Stimulated activated naive CD8-positive, alpha-beta T cell treated with anti-CD3 and anti-CD28 coated beads, Interleukin-15, amount 100 ng/mL, for 72 hours (primary cell): ENCODE results near the gene MRPL51.
"Not testable (repeated sequence)": the region's sequence is repeated elsewhere in the genome, so short reads cannot be mapped to it uniquely, and the experiment has no call there.

ENCODE experiments used
- ATAC-seq: fragments of 150-1000 bp; cut with Tn5 transposase; 2 replicates; pipeline ENCODE4 v1.10.0; 2021; ENCODE audit warnings: mild to moderate bottlenecking, moderate library complexity
- DNase-seq, 2 donors: peaks; one replicate each; pipeline ENCODE4 v3.0.0; 2021 to 2022
- H3K27ac Mint-ChIP-seq, 2 donors: one replicate each; pipeline ENCODE4 v1.8.0; 2022; ENCODE audit warnings: mild to moderate bottlenecking in 2 of 2, mixed read lengths in 2 of 2, moderate library complexity in 2 of 2
- H3K27me3 Mint-ChIP-seq: one replicate; pipeline ENCODE4 v1.8.0; 2022; ENCODE audit warnings: mixed read lengths
- H3K4me1 Mint-ChIP-seq: one replicate; pipeline ENCODE4 v1.8.0; 2022; ENCODE audit warnings: mild to moderate bottlenecking, mixed read lengths
- H3K4me3 Mint-ChIP-seq, 2 donors: one replicate each; pipeline ENCODE4 v1.8.0; 2022; ENCODE audit warnings: mild to moderate bottlenecking in 2 of 2, mixed read lengths in 2 of 2, moderate library complexity in 1 of 2
- H3K9me3 Mint-ChIP-seq, 2 donors: one replicate each; pipeline ENCODE4 v1.8.0; 2022; ENCODE audit warnings: mixed read lengths in 2 of 2

Gene MRPL51

DNA sequence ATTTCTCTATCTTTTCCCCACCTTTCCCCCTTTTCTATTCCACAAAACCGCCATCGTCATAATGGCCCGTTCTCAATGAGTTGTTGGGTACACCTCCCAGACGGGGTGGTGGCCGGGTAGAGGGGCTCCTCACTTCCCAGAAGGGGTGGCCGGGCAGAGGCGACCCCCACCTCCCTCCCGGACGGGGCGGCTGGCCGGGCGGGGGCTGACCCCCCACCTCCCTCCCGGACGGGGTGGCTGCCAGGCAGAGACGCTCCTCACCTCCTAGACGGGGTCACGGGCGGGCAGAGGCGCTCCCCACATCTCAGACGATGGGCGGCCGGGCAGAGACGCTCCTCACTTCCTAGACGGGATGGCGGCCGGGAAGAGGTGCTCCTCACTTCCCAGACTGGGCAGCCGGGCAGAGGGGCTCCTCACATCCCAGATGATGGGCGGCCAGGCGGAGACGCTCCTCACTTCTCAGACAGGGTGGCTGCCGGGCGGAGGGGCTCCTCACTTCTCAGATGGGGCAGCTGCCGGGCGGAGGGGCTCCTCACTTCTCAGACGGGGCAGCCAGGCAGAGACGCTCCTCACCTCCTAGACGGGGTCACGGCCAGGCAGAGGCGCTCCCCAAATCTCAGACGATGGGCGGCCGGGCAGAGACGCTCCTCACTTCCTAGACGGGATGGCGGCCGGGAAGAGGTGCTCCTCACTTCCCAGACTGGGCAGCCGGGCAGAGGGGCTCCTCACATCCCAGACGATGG, 17.7 kb downstream of the MRPL51 start:
- H3K27ac Mint-ChIP-seq, ATAC-seq, DNase-seq, H3K27me3 Mint-ChIP-seq, H3K4me3 Mint-ChIP-seq, H3K9me3 Mint-ChIP-seq: not testable (repeated sequence)
- H3K4me1 Mint-ChIP-seq, result peaks cover 17% of the 10 kb centered on the region

DNA sequence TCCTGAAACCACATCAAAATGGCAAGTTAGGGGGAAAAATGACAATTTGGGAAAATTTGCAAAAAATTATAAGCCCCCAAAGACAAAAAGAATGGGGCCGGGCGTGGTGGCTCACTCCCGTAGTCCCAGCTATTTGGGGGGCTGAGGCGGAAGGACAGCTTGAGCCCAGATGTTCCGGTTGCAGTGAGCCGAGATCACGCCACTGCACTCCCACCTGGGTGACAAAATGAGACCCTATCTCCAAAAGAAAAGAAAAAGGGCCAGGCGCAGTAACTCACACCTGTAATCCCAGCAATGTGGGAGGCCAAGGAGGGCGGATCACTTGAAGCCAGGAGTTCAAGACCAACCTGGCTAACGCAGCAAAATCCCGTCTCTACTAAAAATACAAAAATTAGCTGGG, 20.6 kb downstream of the MRPL51 start:
- H3K9me3 Mint-ChIP-seq, result no peaks in the 10 kb centered on the region
- no peak for ATAC-seq
- H3K4me3 Mint-ChIP-seq, result peak overlapping the region in 1 of 2 donors; percentile 37

DNA sequence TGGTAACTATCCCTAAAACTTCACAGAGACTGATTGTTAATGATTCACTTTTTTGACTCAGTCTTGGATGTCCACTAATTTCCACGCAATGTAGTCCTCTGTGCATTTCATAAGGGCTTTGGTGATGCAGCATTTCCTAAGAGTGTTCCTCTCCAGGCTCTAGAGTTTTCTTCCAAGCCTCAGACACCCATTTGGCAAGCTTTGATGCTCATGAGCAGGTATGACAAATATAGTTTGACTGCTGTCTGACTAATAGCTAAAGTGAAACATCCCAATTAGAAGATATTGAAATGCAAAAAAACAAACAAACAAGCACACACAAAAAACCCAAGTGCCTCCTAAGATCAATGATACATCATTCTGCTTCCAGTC, 21.1 kb downstream of the MRPL51 start:
- Mint-ChIP-seq H3K27ac (no peak overlapping the region), H3K4me1 (peaks cover 43% of the 10 kb centered on the region), H3K9me3 (peaks cover 0 to 3% of the 10 kb centered on the region in 2 donors), H3K4me3 (peak overlapping the region in 1 of 2 donors; percentile 37), H3K27me3 (no peaks in the 10 kb centered on the region)
- ATAC-seq (no peak), DNase-seq (no peak)

More for the DNA sequence above, 20.6 kb downstream of the MRPL51 start:
- H3K27ac Mint-ChIP-seq, result no peak overlapping the region
- no peak for DNase-seq
- H3K27me3 Mint-ChIP-seq, result no peaks in the 10 kb centered on the region
- peaks cover 38% of the 10 kb centered on the region for H3K4me1 Mint-ChIP-seq

DNA sequence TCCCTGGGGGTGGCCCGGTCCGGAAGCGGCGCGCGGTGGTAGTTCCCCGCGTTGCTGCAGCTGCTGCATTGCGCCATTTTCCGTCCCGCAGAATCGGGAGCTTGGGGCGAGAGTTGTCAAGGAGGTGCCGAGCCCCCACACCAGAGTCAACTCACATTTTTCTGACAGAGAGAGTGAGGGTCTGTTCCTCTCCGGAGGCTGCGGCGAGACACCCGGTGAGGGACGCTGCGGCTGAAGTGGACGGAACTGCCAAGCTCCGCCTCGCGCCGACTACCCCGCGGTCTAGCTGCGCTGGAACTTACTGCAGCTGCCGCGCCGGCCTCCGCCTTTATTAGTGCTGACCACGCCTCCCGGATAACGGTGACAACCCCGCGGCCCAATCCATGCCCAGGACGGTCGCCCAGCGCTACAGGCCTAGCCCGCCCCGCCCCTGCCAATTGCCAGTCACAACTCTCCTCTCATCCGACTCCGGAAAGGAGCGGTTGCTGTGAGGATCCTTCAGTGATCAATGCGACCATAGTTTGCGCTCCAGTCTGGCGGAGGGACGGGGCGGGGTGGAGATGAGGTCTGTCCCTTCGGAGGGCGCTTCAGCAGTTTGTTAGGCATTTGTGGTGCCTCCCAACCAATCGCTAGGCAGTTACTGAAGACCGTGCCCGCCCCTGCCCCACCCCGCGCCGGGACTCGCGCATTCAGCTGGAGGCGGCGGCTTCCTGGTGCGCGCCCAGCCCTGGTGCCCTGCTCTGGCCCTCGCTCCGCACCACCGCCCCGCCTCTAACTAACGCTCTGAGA, 22.5 kb downstream of the MRPL51 start, which contains the start of gene VAMP1:
Gene VAMP1 (minus strand): TSS at position 303 of the 789 bp plus-strand sequence. CDS start 146 bp downstream, at position 157.
- peak; percentile 98 to 99 for DNase-seq
- no peaks in the 10 kb centered on the region for H3K27me3 Mint-ChIP-seq
- peaks cover 0 to 4% of the 10 kb centered on the region in 2 donors for H3K9me3 Mint-ChIP-seq
- ATAC-seq, result peak; percentile 95
- peak within 1 kb of the TSS; percentile 78 to 88 for H3K4me3 Mint-ChIP-seq
- peak within 1 kb of the TSS; percentile 76 to 91 for H3K27ac Mint-ChIP-seq
- H3K4me1 Mint-ChIP-seq, result peaks cover 57% of the 10 kb centered on the region

DNA sequence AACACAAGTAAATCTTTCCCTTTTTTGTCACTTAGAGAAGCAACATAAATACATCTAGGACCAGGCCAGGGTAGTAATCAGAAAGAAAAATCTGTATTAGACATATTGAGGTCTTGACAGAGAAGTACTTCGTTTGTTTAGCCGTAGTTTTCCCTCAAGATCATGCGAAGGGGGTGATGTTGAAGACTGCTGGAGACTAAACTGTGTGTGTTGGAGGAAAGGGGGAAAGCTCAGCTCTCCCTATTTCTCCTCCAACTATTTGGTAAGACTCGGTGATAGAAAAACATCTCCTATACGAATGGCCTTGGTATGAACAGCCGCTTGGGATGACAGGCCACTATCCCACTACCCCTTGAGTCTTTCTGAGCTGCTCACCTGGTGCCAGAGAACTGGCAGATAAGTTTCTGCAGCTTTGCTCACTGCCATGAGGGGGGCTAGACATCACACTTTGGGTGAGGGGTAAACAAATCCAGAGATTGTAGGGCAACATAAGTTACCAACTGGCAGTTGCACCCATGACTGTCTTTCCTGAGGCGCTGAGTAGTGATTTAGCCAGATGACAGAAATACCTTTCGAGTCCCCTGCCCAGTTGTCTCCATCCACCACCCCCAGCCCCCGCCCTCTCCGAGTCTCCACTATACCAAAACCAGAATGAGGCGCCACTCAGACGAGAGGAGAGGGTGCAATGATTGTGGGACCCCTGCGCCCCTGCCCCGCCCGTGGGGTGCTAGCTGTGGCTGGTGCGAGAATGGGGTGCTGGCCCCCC, 23.3 kb downstream of the MRPL51 start:
- Mint-ChIP-seq H3K27me3 (no peaks in the 10 kb centered on the region), H3K4me1 (peaks cover 63% of the 10 kb centered on the region), H3K9me3 (peaks cover 0 to 4% of the 10 kb centered on the region in 2 donors), H3K27ac (peak overlapping the region; percentile 76 to 91), H3K4me3 (peak overlapping the region; percentile 78 to 88)
- no peak for DNase-seq
- ATAC-seq, result no peak

DNA sequence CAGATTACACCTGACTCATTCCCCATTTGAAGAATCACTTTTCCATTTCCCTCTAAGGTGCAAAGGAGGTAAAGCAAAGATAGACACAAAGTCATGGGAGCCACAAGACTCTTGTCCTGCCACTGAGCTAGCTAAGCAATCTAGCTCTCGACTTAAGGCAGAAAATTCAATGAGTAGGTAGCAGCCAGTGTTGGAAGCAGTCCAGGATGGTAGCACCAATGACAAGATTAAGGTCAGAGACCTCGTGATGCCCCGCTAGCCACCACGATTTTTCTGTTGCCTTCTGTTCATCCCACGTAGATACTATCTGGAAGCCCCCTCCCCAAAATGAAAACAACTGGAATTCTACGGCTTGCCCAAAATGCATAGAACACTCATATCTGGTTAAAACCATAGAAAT, 24.0 kb downstream of the MRPL51 start:
- peak overlapping the region; percentile 76 to 79 for H3K27ac Mint-ChIP-seq

DNA sequence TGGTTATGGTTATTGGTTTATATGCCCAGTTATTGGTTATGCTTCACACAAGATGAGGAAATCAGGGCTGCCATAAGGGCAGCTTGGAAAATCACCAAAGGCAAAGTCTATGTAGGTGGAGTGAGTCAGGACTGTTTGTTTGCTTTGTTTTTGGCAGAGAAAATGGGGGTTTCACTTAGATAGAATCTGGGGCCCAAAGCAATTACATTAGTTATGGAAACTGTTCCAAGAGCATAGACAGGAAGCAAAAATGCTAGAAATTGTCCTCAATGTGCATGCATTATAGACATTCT, 24.8 kb downstream of the MRPL51 start:
- peak overlapping the region in 1 of 2 donors; percentile 10 for H3K27ac Mint-ChIP-seq
- DNase-seq, result no peak
- H3K4me1 Mint-ChIP-seq, result peaks cover 78% of the 10 kb centered on the region
- H3K4me3 Mint-ChIP-seq, result peak overlapping the region; percentile 78 to 88
- H3K27me3 Mint-ChIP-seq, result no peaks in the 10 kb centered on the region
- no peak for ATAC-seq
- peaks cover 0 to 4% of the 10 kb centered on the region in 2 donors for H3K9me3 Mint-ChIP-seq

More for the DNA sequence above, 24.0 kb downstream of the MRPL51 start:
- ATAC-seq (no peak), DNase-seq (no peak)
- H3K27me3 Mint-ChIP-seq, result no peaks in the 10 kb centered on the region
- peaks cover 70% of the 10 kb centered on the region for H3K4me1 Mint-ChIP-seq
- peak overlapping the region; percentile 78 to 88 for H3K4me3 Mint-ChIP-seq
- peaks cover 0 to 4% of the 10 kb centered on the region in 2 donors for H3K9me3 Mint-ChIP-seq

DNA sequence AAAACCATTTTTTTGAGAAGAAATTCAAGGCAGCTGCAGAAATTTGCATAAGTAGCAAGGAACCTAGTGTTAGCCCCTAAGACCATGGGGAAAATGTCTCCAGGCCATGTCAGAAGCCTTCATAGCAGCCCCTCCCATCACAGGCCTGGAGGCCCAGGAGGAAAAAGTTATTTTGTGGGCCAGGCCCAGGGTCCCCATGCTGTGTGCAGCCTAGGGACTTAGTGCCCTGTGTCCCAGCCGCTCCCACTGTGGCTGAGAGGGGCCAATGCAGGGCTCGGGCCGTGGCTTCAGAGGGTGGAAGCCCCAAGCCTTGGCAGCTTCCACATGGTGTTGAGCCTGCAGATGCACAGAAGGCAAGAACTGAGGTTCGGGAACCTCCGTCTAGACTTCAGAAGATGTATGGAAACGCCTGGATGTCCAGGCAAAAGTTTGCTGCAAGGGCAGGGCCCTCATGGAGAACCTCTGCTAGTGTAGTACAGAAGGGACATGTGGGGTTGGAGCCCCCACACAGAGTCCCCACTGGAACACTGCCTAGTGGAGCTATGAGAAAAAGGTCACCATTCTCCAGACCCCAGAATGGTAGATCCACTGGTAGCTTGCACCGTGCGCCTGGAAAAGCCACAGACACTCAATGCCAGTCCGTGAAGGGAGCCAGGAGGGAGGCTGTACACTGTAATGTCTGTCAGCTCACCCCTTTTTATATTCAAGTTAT, 25.3 kb downstream of the MRPL51 start:
- not testable (repeated sequence) for ATAC-seq, H3K27me3 Mint-ChIP-seq, DNase-seq, H3K9me3 Mint-ChIP-seq
- H3K4me1 Mint-ChIP-seq, result peaks cover 83% of the 10 kb centered on the region
- peak overlapping the region; percentile 78 to 88 for H3K4me3 Mint-ChIP-seq
- H3K27ac Mint-ChIP-seq, result peak overlapping the region in 1 of 2 donors; percentile 82

DNA sequence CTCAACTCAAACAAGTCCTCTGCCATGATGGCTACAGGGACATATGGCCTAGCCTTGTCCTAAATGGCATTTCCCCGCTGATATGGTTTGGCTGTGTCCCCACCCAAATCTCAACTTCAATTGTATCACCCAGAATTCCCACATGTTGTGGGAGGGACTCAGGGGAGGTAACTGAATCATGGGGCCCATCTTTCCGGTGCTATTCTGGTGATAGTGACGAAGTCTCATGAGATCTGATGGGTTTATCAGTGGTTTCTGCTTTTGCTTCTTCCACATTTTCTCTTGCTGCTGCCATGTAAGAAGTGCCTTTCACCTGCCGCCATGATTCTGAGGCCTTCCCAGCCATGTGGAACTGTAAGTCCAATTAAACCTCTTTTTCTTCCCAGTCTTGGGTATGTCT, 26.3 kb downstream of the MRPL51 start:
- Mint-ChIP-seq H3K4me1 (peaks cover 87% of the 10 kb centered on the region), H3K27ac (peak overlapping the region; percentile 14 to 27), H3K4me3 (peak overlapping the region; percentile 78 to 88)
- not testable (repeated sequence) for H3K27me3 Mint-ChIP-seq, H3K9me3 Mint-ChIP-seq, DNase-seq, ATAC-seq

DNA sequence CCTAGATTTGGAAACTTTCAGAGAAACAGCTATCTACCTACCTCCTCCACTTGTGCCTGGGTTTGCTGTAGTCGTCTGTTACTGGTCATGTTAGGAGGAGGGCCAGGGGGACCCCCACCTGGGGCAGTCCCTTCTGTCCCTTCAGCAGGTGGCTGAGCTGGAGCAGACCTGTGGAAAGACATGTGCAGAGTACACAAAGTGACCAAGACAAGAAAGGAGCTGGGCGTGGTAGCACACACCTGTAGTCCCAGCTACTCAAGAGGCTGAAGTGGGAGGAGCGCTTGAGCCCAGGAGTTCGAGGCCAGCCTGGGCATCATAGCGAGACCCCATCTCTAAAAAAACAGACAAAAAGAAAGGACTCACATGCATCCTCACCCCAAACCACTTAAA, 26.9 kb downstream of the MRPL51 start:
- H3K4me1 Mint-ChIP-seq, result peaks cover 88% of the 10 kb centered on the region
- H3K27me3 Mint-ChIP-seq, result no peaks in the 10 kb centered on the region
- ATAC-seq (no peak), DNase-seq (no peak)
- H3K9me3 Mint-ChIP-seq, result peaks cover 0 to 4% of the 10 kb centered on the region in 2 donors
- H3K4me3 Mint-ChIP-seq, result peak overlapping the region; percentile 51 to 60
- H3K27ac Mint-ChIP-seq, result peak overlapping the region in 1 of 2 donors; percentile 94

DNA sequence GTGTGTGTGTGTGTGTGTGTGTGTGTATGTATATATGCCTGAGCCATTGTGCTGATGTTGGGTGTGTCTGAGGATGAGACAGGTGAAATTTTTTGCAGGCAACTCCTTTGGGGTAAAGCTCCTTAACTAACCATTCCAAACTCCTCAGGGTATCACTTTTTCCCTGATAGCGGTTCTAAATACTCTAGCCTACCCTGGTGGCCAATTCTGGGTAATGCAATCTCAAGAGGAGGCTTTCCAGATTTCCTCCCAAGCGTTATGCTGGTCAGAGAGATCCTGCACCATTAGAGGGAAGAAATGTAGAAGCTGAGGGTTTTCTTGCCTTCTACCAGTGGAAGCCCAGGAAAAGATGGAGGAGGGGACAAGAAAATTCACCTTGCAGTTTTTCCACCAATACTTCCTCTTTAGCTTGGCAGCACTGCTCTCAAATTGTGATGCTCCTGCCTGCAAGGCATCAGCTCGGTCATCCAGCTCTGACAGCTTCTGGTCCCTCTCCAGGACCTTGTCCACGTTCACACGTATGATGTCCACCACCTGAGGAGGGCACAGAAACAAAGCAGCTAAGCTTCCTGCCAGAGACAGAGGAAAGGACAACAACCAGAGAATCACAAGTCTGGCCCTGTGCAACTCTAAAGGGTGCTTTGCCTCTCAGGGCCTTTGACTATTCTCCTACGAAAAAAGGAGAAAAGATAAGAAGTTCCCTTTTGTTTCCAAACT, 27.4 kb downstream of the MRPL51 start:
- DNase-seq (no peak), ATAC-seq (no peak)
- Mint-ChIP-seq H3K4me1 (peaks cover 88% of the 10 kb centered on the region), H3K9me3 (peaks cover 0 to 4% of the 10 kb centered on the region in 2 donors), H3K27ac (peak overlapping the region; percentile 42 to 79), H3K27me3 (no peaks in the 10 kb centered on the region), H3K4me3 (peak overlapping the region; percentile 51 to 60)

DNA sequence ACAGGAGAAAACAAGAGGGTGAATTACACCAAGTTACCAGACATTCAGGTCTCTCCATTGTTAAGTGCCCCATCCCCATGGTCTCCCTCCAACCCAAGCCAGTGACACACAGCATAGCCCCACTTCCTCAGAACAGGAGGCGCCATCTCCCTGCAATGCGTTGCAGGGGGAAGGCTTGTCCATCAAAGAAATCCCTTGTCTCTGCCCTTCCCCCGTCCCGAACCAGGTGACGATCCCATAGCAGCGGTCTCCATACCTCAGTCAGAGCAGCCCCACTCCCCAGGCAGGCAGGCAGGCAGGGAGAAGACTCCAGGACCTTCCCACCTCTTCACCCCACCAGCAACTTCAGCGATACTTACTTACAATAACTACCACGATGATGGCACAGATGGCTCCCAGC, 28.5 kb downstream of the MRPL51 start:
- Mint-ChIP-seq H3K27ac (peak overlapping the region; percentile 83 to 88), H3K4me1 (peaks cover 95% of the 10 kb centered on the region), H3K4me3 (peak overlapping the region; percentile 83 to 85), H3K9me3 (peaks cover 0 to 4% of the 10 kb centered on the region in 2 donors), H3K27me3 (no peaks in the 10 kb centered on the region)
- no peak for DNase-seq
- ATAC-seq, result no peak

DNA sequence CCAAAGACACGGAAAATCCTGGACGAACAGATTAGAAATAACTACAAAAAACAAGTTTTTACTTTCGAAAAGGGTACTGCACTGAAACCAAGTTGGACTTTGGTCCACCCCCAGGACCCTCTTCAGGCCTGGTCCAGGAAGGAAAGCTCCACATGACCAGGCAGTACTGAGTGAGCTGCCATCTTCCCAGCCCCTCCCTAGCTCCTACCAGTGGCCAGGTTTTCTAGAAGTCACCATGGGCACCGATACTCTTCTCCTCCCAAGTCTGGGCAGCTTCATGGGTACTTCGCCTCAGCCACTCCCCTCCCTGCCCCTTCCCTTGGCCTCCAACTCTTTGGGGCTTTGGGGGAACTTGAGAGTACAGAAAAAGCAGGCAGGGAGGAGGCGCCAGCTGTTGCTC, 29.2 kb downstream of the MRPL51 start:
- no peak for DNase-seq
- H3K4me3 Mint-ChIP-seq, result peak overlapping the region; percentile 83 to 85

DNA sequence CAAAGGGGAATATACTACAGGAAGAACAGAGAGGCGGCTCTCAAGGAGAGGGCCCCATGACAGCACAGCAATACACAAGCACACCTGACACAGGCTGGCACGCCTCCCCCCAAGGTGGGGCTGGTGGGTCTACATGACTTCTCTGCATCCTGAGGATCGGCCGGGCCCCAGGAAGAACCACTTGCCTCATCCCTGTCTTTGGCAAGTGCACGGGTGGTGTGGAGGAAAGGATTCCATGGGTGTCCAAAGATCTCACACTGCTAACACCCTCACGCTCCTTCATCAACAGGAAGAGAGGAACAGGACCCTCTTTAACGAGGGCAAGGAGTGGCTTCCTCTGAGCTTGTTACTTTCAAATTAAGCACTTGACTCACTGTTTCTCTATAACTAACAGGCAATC, 29.8 kb downstream of the MRPL51 start:
- H3K27me3 Mint-ChIP-seq, result no peaks in the 10 kb centered on the region
- peak overlapping the region; percentile 83 to 85 for H3K4me3 Mint-ChIP-seq
- peaks cover 94% of the 10 kb centered on the region for H3K4me1 Mint-ChIP-seq
- DNase-seq (no peak), ATAC-seq (no peak)
- H3K27ac Mint-ChIP-seq, result peak overlapping the region; percentile 60 to 97
- peaks cover 0 to 4% of the 10 kb centered on the region in 2 donors for H3K9me3 Mint-ChIP-seq

More for the DNA sequence above, 29.2 kb downstream of the MRPL51 start:
- H3K9me3 Mint-ChIP-seq, result peaks cover 0 to 4% of the 10 kb centered on the region in 2 donors
- no peak for ATAC-seq
- peak overlapping the region; percentile 83 to 97 for H3K27ac Mint-ChIP-seq
- H3K4me1 Mint-ChIP-seq, result peaks cover 94% of the 10 kb centered on the region
- H3K27me3 Mint-ChIP-seq, result no peaks in the 10 kb centered on the region
